ENCODE data around the gene SLC5A6. TPM values are rescaled to one million over a fixed set of nuclear protein-coding genes. Genes with fewer than 3 reads are reported as not detected.

The SLC5A6 gene
- total RNA-seq, 1 experiment from 2014 or later = 122 TPM

DNA sequence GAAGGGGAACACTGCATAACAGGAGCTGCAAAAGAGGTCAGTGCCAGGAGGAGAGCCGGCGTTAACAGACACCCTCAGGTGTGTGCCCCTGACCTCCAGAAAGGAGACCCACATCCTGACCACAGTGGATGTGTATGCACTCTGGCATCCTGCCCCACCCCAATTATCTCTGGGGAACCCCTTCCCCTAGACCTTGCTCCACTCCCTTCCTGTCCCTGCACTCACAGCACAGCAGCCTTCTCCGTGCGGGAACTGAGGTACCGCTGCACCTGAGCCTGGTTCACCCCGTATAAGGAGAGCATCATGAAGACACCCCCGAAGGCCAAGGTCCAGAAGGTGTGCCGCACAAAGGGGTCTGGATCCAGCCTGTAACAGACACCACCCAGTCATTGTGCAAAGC, 7.5 kb downstream of the SLC5A6 start:
- H3K27me3 Mint-ChIP-seq (ENCODE audit: low read depth) = no peaks in the 10 kb centered on the region

More for the DNA sequence above, 7.5 kb downstream of the SLC5A6 start:
- Mint-ChIP-seq H3K27ac (no peak overlapping the region; a peak in 1 of 7 replicates), H3K4me1 (peaks cover 14 to 17% of the 10 kb centered on the region in 2 experiments), H3K36me3 (ENCODE audit: insufficient read depth in 1 of 3, low read depth in 3 of 3) (peaks cover 67 to 97% (median 95%) of the 10 kb centered on the region in 3 experiments), H3K9me3 (no peaks in the 10 kb centered on the region), H3K4me3 (no peak overlapping the region; a peak in 1 of 5 replicates)
- no peak overlapping the region for H4K8ac ChIP-seq (replicated peaks; ENCODE audit: insufficient read length, low read depth, low read length)
- no peak overlapping the region for H3K4ac ChIP-seq (ENCODE audit: low read depth, low read length)
- no peak overlapping the region for H4K5ac ChIP-seq (ENCODE audit: insufficient read length, low read depth, low read length)
- no peak overlapping the region for H2BK15ac ChIP-seq (ENCODE audit: low read depth, low read length)
- no peak overlapping the region for H2BK20ac ChIP-seq (ENCODE audit: low read depth, low read length, poor library complexity, severe bottlenecking)
- no peak overlapping the region for H3K23ac ChIP-seq (ENCODE audit: insufficient read length, low read depth, low read length)
- H3K56ac ChIP-seq (ENCODE audit: insufficient read length, low read depth, low read length) = no peak overlapping the region
- H4K20me1 ChIP-seq (ENCODE audit: control insufficient read depth, insufficient read depth, insufficient read length) = no peaks in the 10 kb centered on the region
- no peak overlapping the region for H3K27ac ChIP-seq (ENCODE audit: insufficient read length, low read depth, low read length)
- no peak overlapping the region for H3K18ac ChIP-seq (ENCODE audit: insufficient read length, low read depth, low read length)
- H3K4me1 ChIP-seq (ENCODE audit: insufficient read depth, low read length) = no peaks in the 10 kb centered on the region
- H3K79me2 ChIP-seq (ENCODE audit: insufficient read depth, low read length) = no peaks in the 10 kb centered on the region
- H2BK120ac ChIP-seq (ENCODE audit: low read depth, low read length, poor library complexity, severe bottlenecking) = no peak overlapping the region
- no peak overlapping the region for H2AFZ ChIP-seq (ENCODE audit: low read length)
- no peaks in the 10 kb centered on the region for H3K79me1 ChIP-seq (ENCODE audit: insufficient read depth, low read depth, low read length, poor library complexity, severe bottlenecking)
- H2BK12ac ChIP-seq (ENCODE audit: insufficient read length, low read depth, low read length) = no peak overlapping the region
- H3K9me3 ChIP-seq (ENCODE audit: control insufficient read depth, low read depth, low read length) = no peaks in the 10 kb centered on the region
- H4K91ac ChIP-seq (ENCODE audit: insufficient read length, low read depth, low read length) = no peak overlapping the region
- no peak overlapping the region for H3T11ph ChIP-seq (ENCODE audit: low read length)
- DNase-seq = no peak
- no peaks in the 10 kb centered on the region for H3K27me3 ChIP-seq (ENCODE audit: insufficient read depth, low read length)
- H2AK5ac ChIP-seq (ENCODE audit: insufficient read length, low read length) = no peak overlapping the region
- no peaks in the 10 kb centered on the region for H3K23me2 ChIP-seq (ENCODE audit: insufficient read length, low read depth, low read length, poor library complexity, severe bottlenecking)
- WGBS (ENCODE audit: extremely low coverage, insufficient read length, low lambda C conversion rate) = no CpG with 5 or more reads among the region's 8 CpGs
- no peak overlapping the region for H2BK5ac ChIP-seq (ENCODE audit: insufficient read length, low read length)
- no peak overlapping the region for H3K4me2 ChIP-seq (ENCODE audit: insufficient read depth, insufficient read length, low read length)
- no peak overlapping the region for H3K14ac ChIP-seq (ENCODE audit: insufficient read depth, low read length)
- H3K9ac ChIP-seq (ENCODE audit: extremely low read depth, insufficient read length, low read length) = no peak overlapping the region
- TF ChIP-seq, protein P1, sequence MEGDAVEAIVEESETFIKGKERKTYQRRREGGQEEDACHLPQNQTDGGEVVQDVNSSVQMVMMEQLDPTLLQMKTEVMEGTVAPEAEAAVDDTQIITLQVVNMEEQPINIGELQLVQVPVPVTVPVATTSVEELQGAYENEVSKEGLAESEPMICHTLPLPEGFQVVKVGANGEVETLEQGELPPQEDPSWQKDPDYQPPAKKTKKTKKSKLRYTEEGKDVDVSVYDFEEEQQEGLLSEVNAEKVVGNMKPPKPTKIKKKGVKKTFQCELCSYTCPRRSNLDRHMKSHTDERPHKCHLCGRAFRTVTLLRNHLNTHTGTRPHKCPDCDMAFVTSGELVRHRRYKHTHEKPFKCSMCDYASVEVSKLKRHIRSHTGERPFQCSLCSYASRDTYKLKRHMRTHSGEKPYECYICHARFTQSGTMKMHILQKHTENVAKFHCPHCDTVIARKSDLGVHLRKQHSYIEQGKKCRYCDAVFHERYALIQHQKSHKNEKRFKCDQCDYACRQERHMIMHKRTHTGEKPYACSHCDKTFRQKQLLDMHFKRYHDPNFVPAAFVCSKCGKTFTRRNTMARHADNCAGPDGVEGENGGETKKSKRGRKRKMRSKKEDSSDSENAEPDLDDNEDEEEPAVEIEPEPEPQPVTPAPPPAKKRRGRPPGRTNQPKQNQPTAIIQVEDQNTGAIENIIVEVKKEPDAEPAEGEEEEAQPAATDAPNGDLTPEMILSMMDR (conservative IDR thresholded peaks at IDR 0.05) = no peak
